Mesenchymal stem cell (in vitro differentiated cells and primary cell): ENCODE results near the gene ACHE. TPM values are rescaled to one million over a fixed set of nuclear protein-coding genes. Genes with fewer than 3 reads are reported as not detected.

ENCODE experiments used
- DNase-seq: peaks from one replicate; pipeline ENCODE4 v3.0.0-alpha.2; 2013
- H2AFZ ChIP-seq: one replicate; pipeline ENCODE4 v1.6.1; 2013; ENCODE audit warnings: low read depth, mild to moderate bottlenecking, control low read depth, inconsistent platforms, low read length, moderate library complexity
- H2AK5ac ChIP-seq: 2 replicates; pipeline ENCODE4 v1.6.1; 2013; ENCODE audit warnings: low read length, moderate library complexity, mild to moderate bottlenecking, inconsistent platforms; ENCODE audit not compliant: severe bottlenecking
- H2BK120ac ChIP-seq: one replicate; pipeline ENCODE4 v1.6.1; 2013; ENCODE audit warnings: low read depth, mild to moderate bottlenecking, inconsistent platforms, low read length, moderate library complexity
- H2BK12ac ChIP-seq, 2 experiments: one replicate each; pipeline ENCODE4 v1.6.1; 2013; ENCODE audit warnings: inconsistent platforms in 2 of 2, low read length in 2 of 2, mild to moderate bottlenecking in 2 of 2, moderate library complexity in 2 of 2, control low read depth in 1 of 2
- H2BK15ac ChIP-seq: one replicate; pipeline ENCODE4 v1.6.1; 2013; ENCODE audit warnings: mild to moderate bottlenecking, low read depth, inconsistent platforms; ENCODE audit not compliant: poor library complexity, severe bottlenecking
- H2BK5ac ChIP-seq: 2 replicates; pipeline ENCODE4 v1.6.1; 2013; ENCODE audit warnings: low read depth, mild to moderate bottlenecking, low read length, control low read depth, inconsistent platforms; ENCODE audit not compliant: poor library complexity, severe bottlenecking
- H3K14ac ChIP-seq, 2 experiments: one replicate each; pipeline ENCODE4 v1.6.1; 2013; ENCODE audit warnings: inconsistent platforms in 2 of 2, low read length in 2 of 2, control low read depth in 1 of 2, mild to moderate bottlenecking in 1 of 2, moderate library complexity in 1 of 2
- H3K18ac ChIP-seq, 2 experiments: one replicate each; pipeline ENCODE4 v1.6.1; 2013; ENCODE audit warnings: inconsistent platforms in 2 of 2, low read length in 2 of 2, control low read depth in 1 of 2, low read depth in 1 of 2, mild to moderate bottlenecking in 1 of 2
- H3K23ac ChIP-seq, 2 experiments: one replicate each; pipeline ENCODE4 v1.6.1; 2013; ENCODE audit warnings: inconsistent platforms in 2 of 2, low read length in 2 of 2, mild to moderate bottlenecking in 2 of 2, moderate library complexity in 2 of 2, control low read depth in 1 of 2
- H3K27ac ChIP-seq: 2 replicates; pipeline ENCODE4 v1.5.1; 2013; ENCODE audit warnings: mild to moderate bottlenecking, moderate library complexity, low read length, control low read depth, inconsistent platforms; ENCODE audit not compliant: poor library complexity, severe bottlenecking
- H3K27me3 ChIP-seq, 2 experiments: 2 replicates each; pipeline versions ENCODE4 v1.6.1 to v1.7.0; 2013; ENCODE audit warnings: low read length in 2 of 2, mild to moderate bottlenecking in 2 of 2, moderate library complexity in 2 of 2, control low read depth in 1 of 2, inconsistent platforms in 1 of 2; ENCODE audit not compliant: control insufficient read depth in 1 of 2, insufficient read depth in 1 of 2
- H3K36me3 ChIP-seq, 2 experiments: 2 replicates each; pipeline versions ENCODE4 v1.6.1 to v1.7.0; 2013; ENCODE audit warnings: low read length in 2 of 2, control low read depth in 1 of 2, inconsistent platforms in 1 of 2, low read depth in 1 of 2, mild to moderate bottlenecking in 1 of 2; ENCODE audit not compliant: insufficient read depth in 2 of 2, control insufficient read depth in 1 of 2
- H3K4ac ChIP-seq, 2 experiments: one replicate each; pipeline ENCODE4 v1.6.1; 2013; ENCODE audit warnings: inconsistent platforms in 2 of 2, low read length in 2 of 2, mild to moderate bottlenecking in 2 of 2, moderate library complexity in 2 of 2, control low read depth in 1 of 2, low read depth in 1 of 2
- H3K4me1 ChIP-seq: 2 replicates; pipeline ENCODE4 v1.6.1; 2013; ENCODE audit warnings: low read depth, low read length, control low read depth; ENCODE audit not compliant: control insufficient read depth, insufficient read depth
- H3K4me2 ChIP-seq: 2 replicates; pipeline ENCODE4 v1.6.1; 2013; ENCODE audit warnings: low read length, mild to moderate bottlenecking, inconsistent platforms; ENCODE audit not compliant: poor library complexity, severe bottlenecking
- H3K4me3 ChIP-seq, 2 experiments: 2 replicates each; pipeline versions ENCODE4 v1.5.1 to v1.7.0; 2013; ENCODE audit warnings: low read length in 2 of 2, mild to moderate bottlenecking in 2 of 2, control low read depth in 1 of 2, low read depth in 1 of 2; ENCODE audit not compliant: insufficient read depth in 1 of 2
- H3K79me1 ChIP-seq: replicated peaks from 2 replicates; pipeline ENCODE4 v1.6.1; 2013; ENCODE audit warnings: mild to moderate bottlenecking, control low read depth, low read length, inconsistent platforms; ENCODE audit not compliant: poor library complexity, severe bottlenecking
- H3K9ac ChIP-seq: 2 replicates; pipeline ENCODE4 v1.7.0; 2013; ENCODE audit warnings: mild to moderate bottlenecking, low read length, moderate library complexity
- H3K9me3 ChIP-seq: 2 replicates; pipeline ENCODE4 v1.7.0; 2013; ENCODE audit warnings: mild to moderate bottlenecking, low read length; ENCODE audit not compliant: control insufficient read depth
- H4K8ac ChIP-seq: one replicate; pipeline ENCODE4 v1.6.1; 2013; ENCODE audit warnings: inconsistent platforms, mild to moderate bottlenecking, low read length, moderate library complexity
- H4K91ac ChIP-seq: one replicate; pipeline ENCODE4 v1.6.1; 2013; ENCODE audit warnings: mild to moderate bottlenecking, low read length, inconsistent platforms
- WGBS: methylation state at CpG from one replicate; pipeline ENCODE4 v1.1.7; 2013; ENCODE audit warnings: mixed read lengths; 5-methylcytosine and 5-hydroxymethylcytosine counted together
- polyA plus RNA-seq, 2 experiments: library from polyadenylated mRNA; stranded (reverse); fragments of 200-250 nt; gene quantifications; one replicate each; pipeline ENCODE4 v1.2.3, GENCODE V29; 2013

Gene ACHE
- polyA plus RNA-seq (2013, experiment 1 of 2), result 0.84 TPM
- 0.96 TPM for polyA plus RNA-seq (2013, experiment 2 of 2)

DNA sequence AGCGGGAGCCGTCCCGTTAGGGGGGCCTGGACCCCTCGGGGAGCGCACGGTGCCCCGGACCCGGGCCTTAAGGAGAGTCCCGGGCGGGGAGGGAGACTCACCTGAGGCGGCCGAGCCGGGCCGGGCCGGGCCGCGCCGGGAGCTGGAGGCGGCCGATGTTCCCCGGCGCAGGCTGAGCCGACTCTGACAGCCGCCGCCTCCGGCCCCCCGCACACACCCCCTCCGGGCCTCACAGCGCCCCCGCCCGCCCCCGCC is at the start of gene ACHE:
Gene ACHE (minus strand): TSS at position 188 of the 255 bp plus-strand sequence. CDS start 1,656 bp downstream, outside the sequence.
- Histone ChIP-seq H3K9me3 (no peaks in the 10 kb centered on the region), H3K4me2 (peak within 1 kb of the TSS; percentile 87), H2BK5ac (no peak within 1 kb of the TSS), H2BK15ac (peak within 1 kb of the TSS; percentile 82), H3K4ac (no peak within 1 kb of the TSS), H3K14ac (no peak within 1 kb of the TSS), H3K27ac (no peak within 1 kb of the TSS), H3K79me1 (no peaks in the 10 kb centered on the region), H2BK120ac (peak within 1 kb of the TSS; percentile 8), H2BK12ac (no peak within 1 kb of the TSS), H3K36me3 (no peaks in the 10 kb centered on the region), H2AK5ac (no peak within 1 kb of the TSS), H3K4me1 (peaks cover 35% of the 10 kb centered on the region), H2AFZ (peak within 1 kb of the TSS; percentile 68), H4K8ac (no peak within 1 kb of the TSS), H3K23ac (peak within 1 kb of the TSS in 1 of 2 experiments; percentile 91), H3K9ac (no peak within 1 kb of the TSS), H3K4me3 (peak within 1 kb of the TSS; percentile 48 to 53), H3K27me3 (peaks cover 33 to 63% of the 10 kb centered on the region in 2 experiments), H4K91ac (no peak within 1 kb of the TSS), H3K18ac (no peak within 1 kb of the TSS)
- no CpG with 5 or more reads among the region's 32 CpGs for WGBS
- no peak for DNase-seq

DNA sequence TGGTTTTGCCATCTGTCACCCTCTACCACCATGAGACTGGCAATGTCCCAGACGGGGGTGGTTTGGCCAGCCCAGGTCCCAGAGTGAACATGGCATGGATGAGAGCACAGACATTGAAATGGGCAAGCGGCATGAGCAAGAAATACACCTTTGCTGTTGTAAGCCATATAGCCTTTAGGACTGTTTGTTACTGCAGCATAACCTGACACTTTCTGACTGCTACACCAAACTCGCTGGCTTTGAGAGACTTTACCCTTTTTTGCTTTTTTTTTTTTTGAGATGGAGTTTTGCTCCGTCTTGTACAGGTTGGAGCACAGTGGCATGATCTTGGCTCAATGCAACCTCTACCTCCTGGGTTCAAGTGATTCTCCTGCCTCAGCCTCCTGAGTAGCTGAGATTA is 48.5 kb upstream of the ACHE start:
- Histone ChIP-seq H3K23ac (no peak overlapping the region), H3K9me3 (no peaks in the 10 kb centered on the region), H2AK5ac (no peak overlapping the region), H4K91ac (no peak overlapping the region), H3K79me1 (no peaks in the 10 kb centered on the region), H4K8ac (no peak overlapping the region), H3K27me3 (peaks cover 2 to 30% of the 10 kb centered on the region in 2 experiments), H2BK5ac (no peak overlapping the region), H3K4me3 (no peak overlapping the region), H3K14ac (no peak overlapping the region), H3K9ac (no peak overlapping the region), H2BK12ac (no peak overlapping the region), H3K4me1 (no peaks in the 10 kb centered on the region), H3K18ac (no peak overlapping the region), H2BK120ac (no peak overlapping the region), H3K27ac (no peak overlapping the region), H3K4ac (no peak overlapping the region), H2BK15ac (no peak overlapping the region), H2AFZ (no peak overlapping the region), H3K36me3 (no peaks in the 10 kb centered on the region), H3K4me2 (no peak overlapping the region)
- 86% methylated on average over 4 of the region's 4 CpGs for WGBS
- DNase-seq, result no peak

DNA sequence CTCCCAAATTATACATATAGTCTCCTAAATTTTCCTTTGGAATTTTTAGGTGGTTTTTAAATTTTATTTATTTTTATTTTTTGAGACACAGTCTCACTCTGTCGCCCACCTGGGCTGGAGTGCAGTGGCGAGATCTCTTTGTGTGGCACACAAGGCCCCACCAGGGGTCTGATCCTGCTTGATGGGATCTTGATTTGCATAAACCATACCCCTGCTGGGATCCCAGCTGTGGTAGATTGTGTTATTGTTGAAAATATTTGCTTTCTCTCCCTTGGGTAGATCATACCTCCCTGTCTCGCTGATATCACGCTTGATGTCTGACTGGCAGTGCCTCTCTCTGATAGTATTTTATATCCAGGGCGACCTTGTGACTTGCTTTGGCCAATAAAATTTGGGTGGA is 48.0 kb upstream of the ACHE start:
- Histone ChIP-seq H3K4me2 (no peak overlapping the region), H3K14ac (no peak overlapping the region), H3K4ac (no peak overlapping the region), H3K9me3 (no peaks in the 10 kb centered on the region), H3K23ac (no peak overlapping the region), H3K18ac (no peak overlapping the region), H2BK120ac (no peak overlapping the region), H4K8ac (no peak overlapping the region), H2BK12ac (no peak overlapping the region), H2BK5ac (no peak overlapping the region), H4K91ac (no peak overlapping the region), H2AK5ac (no peak overlapping the region), H2BK15ac (no peak overlapping the region), H3K79me1 (no peaks in the 10 kb centered on the region), H3K9ac (no peak overlapping the region), H3K36me3 (no peaks in the 10 kb centered on the region), H2AFZ (no peak overlapping the region), H3K27ac (no peak overlapping the region), H3K4me1 (no peaks in the 10 kb centered on the region), H3K4me3 (no peak overlapping the region), H3K27me3 (peaks cover 0 to 26% of the 10 kb centered on the region in 2 experiments)
- WGBS, result 74% methylated on average over 5 of the region's 5 CpGs
- no peak for DNase-seq

DNA sequence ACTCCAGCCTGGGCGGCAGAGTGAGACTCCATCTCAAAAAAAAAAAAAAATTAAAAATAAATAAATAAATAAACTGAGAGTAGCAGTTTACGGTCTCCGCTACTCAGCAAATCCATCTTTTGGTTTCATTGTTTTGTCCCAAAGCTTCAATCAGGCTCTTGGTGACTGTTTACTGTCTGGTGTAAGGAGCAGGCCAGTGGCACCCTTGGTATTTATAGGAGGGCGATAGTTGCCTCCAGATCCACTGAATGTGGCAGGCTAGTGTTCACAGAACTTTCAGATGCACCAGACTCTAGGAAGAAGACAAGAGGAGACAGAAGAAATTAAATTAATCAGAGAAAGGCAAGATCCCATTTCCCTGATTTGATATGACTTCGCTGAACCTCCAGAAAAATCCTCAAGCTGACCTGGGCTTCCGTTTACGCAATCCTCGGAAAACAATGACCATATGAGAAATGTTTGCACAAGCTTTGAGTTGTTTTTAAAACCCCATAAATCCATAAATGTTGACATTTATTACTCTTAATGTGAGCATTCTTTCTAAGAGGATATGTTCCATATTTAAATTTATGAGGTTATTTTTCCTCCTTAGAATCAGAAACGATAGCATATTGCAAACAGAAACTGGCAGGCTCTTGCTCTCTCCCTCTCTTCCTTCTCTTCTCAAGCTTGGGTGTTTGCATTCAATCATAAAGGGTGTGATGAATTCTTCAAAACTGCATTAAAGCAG is 46.5 kb upstream of the ACHE start:
- Histone ChIP-seq H2AFZ (no peak overlapping the region), H2BK15ac (no peak overlapping the region), H2BK5ac (no peak overlapping the region), H3K4me2 (no peak overlapping the region), H3K79me1 (no peaks in the 10 kb centered on the region), H3K27me3 (peaks cover 0 to 25% of the 10 kb centered on the region in 2 experiments), H3K4me3 (no peak overlapping the region), H3K4me1 (no peaks in the 10 kb centered on the region), H2BK120ac (no peak overlapping the region), H3K14ac (no peak overlapping the region), H3K27ac (no peak overlapping the region), H3K4ac (no peak overlapping the region), H3K9ac (no peak overlapping the region), H3K9me3 (no peaks in the 10 kb centered on the region), H4K91ac (no peak overlapping the region), H2AK5ac (no peak overlapping the region), H2BK12ac (no peak overlapping the region), H4K8ac (no peak overlapping the region), H3K36me3 (no peaks in the 10 kb centered on the region), H3K23ac (no peak overlapping the region), H3K18ac (no peak overlapping the region)
- WGBS, result 89% methylated on average over 8 of the region's 9 CpGs
- DNase-seq, result no peak
